Umbilical cord (tissue), 2 donors: ENCODE results near the gene DSE. TPM values are rescaled to one million over a fixed set of nuclear protein-coding genes. Genes with fewer than 3 reads are reported as not detected.

Experiments used
- DNase-seq: peaks from one replicate; pipeline ENCODE4 v3.0.0-alpha.2; 2015; ENCODE audit warnings: low spot score
- total RNA-seq: library from RNA; depleted of rRNA; stranded (reverse); fragments of >200 nt; gene quantifications from one replicate; pipeline ENCODE4 v1.2.3, GENCODE V29; 2014; ENCODE audit warnings: low replicate concordance; ENCODE audit not compliant: insufficient read depth

The DSE gene
- total RNA-seq, 1 donor from 2014 or later, result 76.8 TPM

GRCh38 chr6:116472706-116473105 is 102.0 kb downstream of the DSE start:
- DNase-seq, result peak; percentile 40

DNA sequence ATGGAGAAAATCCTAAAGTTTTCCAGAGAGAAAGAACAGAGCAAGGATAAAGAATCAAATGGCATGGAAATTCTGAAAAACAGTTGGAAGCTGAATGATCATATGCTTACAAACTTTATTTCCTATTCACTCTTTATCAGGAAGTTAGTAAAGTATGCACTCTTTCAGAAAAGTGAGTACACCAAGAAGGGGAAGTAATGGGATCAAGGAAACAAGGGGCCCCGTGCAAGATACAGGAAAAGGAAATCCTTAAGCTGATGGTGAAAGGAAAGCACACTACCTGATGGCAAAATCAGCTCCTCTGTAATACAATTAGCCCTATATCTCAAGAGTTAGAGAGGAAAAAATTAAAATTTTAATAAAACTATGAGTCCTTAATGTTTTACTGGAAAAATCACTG is 104.4 kb downstream of the DSE start:
- DNase-seq, result no peak

GRCh38 chr6:116476002-116476678 is 105.4 kb downstream of the DSE start:
- DNase-seq, result no peak

GRCh38 chr6:116482780-116483179 is 112.0 kb downstream of the DSE start:
- DNase-seq, result no peak

DNA sequence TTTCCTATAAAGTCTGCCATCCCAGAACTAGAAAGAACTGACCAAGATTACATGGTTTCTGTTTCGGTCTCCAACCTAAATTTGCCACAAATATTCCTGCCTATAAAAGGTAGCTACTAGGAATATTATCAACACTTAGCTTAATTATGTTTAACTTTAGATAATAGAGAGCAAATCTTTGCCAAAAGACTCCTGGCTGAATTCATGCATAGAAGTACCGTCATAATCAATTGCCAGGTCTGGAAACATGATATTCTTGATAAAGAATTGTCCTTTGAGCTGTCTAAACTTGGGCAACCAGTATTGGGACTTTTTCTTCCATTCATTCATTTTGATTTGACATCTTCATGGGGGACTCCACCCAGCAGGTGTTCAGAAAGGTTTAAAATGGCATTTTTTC is 112.9 kb downstream of the DSE start:
- no peak for DNase-seq

- DNase-seq, result no peak
Measured at GRCh38 chr6:116485559-116486184, 114.9 kb downstream of the DSE start.

- DNase-seq, result no peak
Measured at GRCh38 chr6:116491610-116492330, 121.0 kb downstream of the DSE start.

- DNase-seq, result no peak
Measured at GRCh38 chr6:116492331-116493067, 121.8 kb downstream of the DSE start.

Other genes starting within 250 kb of the DSE start
- 2.2 TPM for gene COL10A1, start 244.8 kb upstream of the DSE start, total RNA-seq
- gene TSPYL4, start 116.9 kb upstream of the DSE start, total RNA-seq, result 16.6 TPM
- 48.4 TPM for gene TSPYL1, start 91.0 kb upstream of the DSE start, total RNA-seq
- gene CALHM6, start 90.4 kb downstream of the DSE start, total RNA-seq, result 25.5 TPM
- gene CALHM5, start 140.7 kb downstream of the DSE start, total RNA-seq, result 12.0 TPM
- 1.4 TPM for gene TRAPPC3L, start 174.7 kb downstream of the DSE start, total RNA-seq
- 2.4 TPM for gene CALHM4, start 182.8 kb downstream of the DSE start, total RNA-seq
- 21.9 TPM for gene RWDD1, start 200.6 kb downstream of the DSE start, total RNA-seq
- gene RSPH4A, start 245.5 kb downstream of the DSE start, total RNA-seq, result 5.1 TPM